DOHH2 (cell line): ENCODE results near the gene STT3B.

Experiments used
- H3F3A ChIP-seq: fragments of 200-600 bp; sonication (generic), shearing (Covaris generic); 2 replicates; pipeline ENCODE4 v1.6.0; 2016; ENCODE audit warnings: antibody characterized with exemption, mild to moderate bottlenecking; ENCODE audit not compliant: control insufficient read depth, insufficient read depth
- H3K27ac ChIP-seq: fragments of 200-600 bp; sonication (generic); 2 replicates; pipeline ENCODE4 v1.5.1; 2014; ENCODE audit warnings: low read depth, mild to moderate bottlenecking, low read length, moderate library complexity
- H3K27me3 ChIP-seq: fragments of 200-600 bp; sonication (generic); 2 replicates; pipeline ENCODE4 v1.6.1; 2014; ENCODE audit warnings: mild to moderate bottlenecking, low read length, mixed read lengths; ENCODE audit not compliant: control insufficient read depth
- H3K36me3 ChIP-seq: fragments of 200-600 bp; sonication (generic); 2 replicates; pipeline ENCODE4 v1.6.1; 2014; ENCODE audit warnings: mild to moderate bottlenecking, low read length, moderate library complexity, mixed read lengths; ENCODE audit not compliant: control insufficient read depth
- H3K4me1 ChIP-seq: fragments of 200-600 bp; sonication (generic); 2 replicates; pipeline ENCODE4 v1.6.1; 2014; ENCODE audit warnings: mild to moderate bottlenecking, low read length, mixed read lengths; ENCODE audit not compliant: control insufficient read depth
- H3K4me2 ChIP-seq: fragments of 200-600 bp; sonication (generic); 2 replicates; pipeline ENCODE4 v1.6.0; 2014; ENCODE audit warnings: mild to moderate bottlenecking, low read length, moderate library complexity
- H3K4me3 ChIP-seq: fragments of 200-600 bp; sonication (generic); 2 replicates; pipeline ENCODE4 v1.5.1; 2014; ENCODE audit warnings: mild to moderate bottlenecking, low read length, mixed read lengths
- H3K79me2 ChIP-seq: fragments of 200-600 bp; sonication (generic); 2 replicates; pipeline ENCODE4 v1.6.1; 2014; ENCODE audit warnings: mild to moderate bottlenecking, low read length, mixed read lengths; ENCODE audit not compliant: control insufficient read depth
- H3K9me2 ChIP-seq: fragments of 200-600 bp; sonication (generic); replicated peaks from 2 replicates; pipeline ENCODE4 v1.6.1; 2014; ENCODE audit warnings: mild to moderate bottlenecking, low read length, mixed read lengths; ENCODE audit not compliant: control insufficient read depth
- H3K9me3 ChIP-seq: fragments of 200-600 bp; sonication (generic); 2 replicates; pipeline ENCODE4 v1.6.1; 2014; ENCODE audit warnings: antibody characterized with exemption, low read length, mixed read lengths; ENCODE audit not compliant: control insufficient read depth, insufficient read depth
- H4K20me1 ChIP-seq: fragments of 200-600 bp; sonication (generic); 2 replicates; pipeline ENCODE4 v1.6.0; 2014; ENCODE audit warnings: low read depth, mild to moderate bottlenecking, antibody characterized with exemption, low read length, moderate library complexity; ENCODE audit not compliant: control insufficient read depth, insufficient read depth
- EZH2phosphoT487 ChIP-seq: fragments of 200-600 bp; sonication (generic); IDR thresholded peaks from 2 replicates; pipeline ENCODE4 v1.6.1; 2017; ENCODE audit warnings: borderline replicate concordance, mild to moderate bottlenecking, antibody characterized with exemption, low read length, moderate library complexity, mixed read lengths
- TF ChIP-seq, protein P1 (sequence below): fragments of 200-600 bp; sonication (generic); IDR thresholded peaks from one replicate; pipeline ENCODE4 v1.5.1; 2014; ENCODE audit warnings: antibody characterized with exemption, mild to moderate bottlenecking, low read depth, low read length; ENCODE audit not compliant: poor library complexity, severe bottlenecking

Gene STT3B

DNA sequence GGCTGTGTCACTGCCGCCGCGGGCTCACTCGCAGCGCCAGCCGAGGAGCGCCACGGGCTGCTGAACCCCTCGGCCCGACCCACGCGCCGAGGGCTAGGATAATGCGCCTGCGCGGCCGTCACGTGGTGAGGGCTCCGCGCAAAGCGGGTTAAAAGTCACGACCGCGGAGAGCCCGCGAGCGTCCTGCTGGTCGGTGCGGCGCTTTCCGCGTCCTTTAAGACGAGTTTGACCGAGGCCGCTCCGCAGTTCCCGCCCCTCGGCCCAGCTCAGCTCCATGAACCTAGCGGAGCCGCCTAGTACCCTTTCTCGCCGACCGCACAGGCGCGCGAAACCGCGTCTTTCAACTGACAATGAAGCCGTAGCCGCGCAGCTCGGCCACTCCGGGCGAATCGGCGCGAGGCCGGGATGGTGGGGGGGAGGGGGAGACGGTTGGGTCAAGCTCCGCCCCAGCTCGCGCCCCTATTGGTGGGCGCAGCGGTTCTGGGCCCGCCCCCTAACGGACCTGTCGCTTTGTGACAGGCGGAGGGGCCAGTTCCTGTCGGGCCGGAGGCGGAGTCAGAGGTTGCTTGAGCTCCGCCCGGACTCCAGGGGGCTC lies 636 bp upstream of the STT3B start:
- peaks cover 32% of the 10 kb centered on the region for H3K36me3 ChIP-seq
- H3K9me2 ChIP-seq, result no peaks in the 10 kb centered on the region
- H3K27me3 ChIP-seq, result no peaks in the 10 kb centered on the region
- H3F3A ChIP-seq, result no peaks in the 10 kb centered on the region
- peak overlapping the region; percentile 91 for H3K27ac ChIP-seq
- H3K79me2 ChIP-seq, result peaks cover 64% of the 10 kb centered on the region
- peaks cover 21% of the 10 kb centered on the region for H4K20me1 ChIP-seq
- peaks cover 41% of the 10 kb centered on the region for H3K4me1 ChIP-seq
- peak overlapping the region; percentile 90 for H3K4me2 ChIP-seq
- no peaks in the 10 kb centered on the region for H3K9me3 ChIP-seq
- H3K4me3 ChIP-seq, result peak overlapping the region; percentile 88
- TF ChIP-seq EZH2phosphoT487, result no peak
- TF ChIP-seq, protein P1, sequence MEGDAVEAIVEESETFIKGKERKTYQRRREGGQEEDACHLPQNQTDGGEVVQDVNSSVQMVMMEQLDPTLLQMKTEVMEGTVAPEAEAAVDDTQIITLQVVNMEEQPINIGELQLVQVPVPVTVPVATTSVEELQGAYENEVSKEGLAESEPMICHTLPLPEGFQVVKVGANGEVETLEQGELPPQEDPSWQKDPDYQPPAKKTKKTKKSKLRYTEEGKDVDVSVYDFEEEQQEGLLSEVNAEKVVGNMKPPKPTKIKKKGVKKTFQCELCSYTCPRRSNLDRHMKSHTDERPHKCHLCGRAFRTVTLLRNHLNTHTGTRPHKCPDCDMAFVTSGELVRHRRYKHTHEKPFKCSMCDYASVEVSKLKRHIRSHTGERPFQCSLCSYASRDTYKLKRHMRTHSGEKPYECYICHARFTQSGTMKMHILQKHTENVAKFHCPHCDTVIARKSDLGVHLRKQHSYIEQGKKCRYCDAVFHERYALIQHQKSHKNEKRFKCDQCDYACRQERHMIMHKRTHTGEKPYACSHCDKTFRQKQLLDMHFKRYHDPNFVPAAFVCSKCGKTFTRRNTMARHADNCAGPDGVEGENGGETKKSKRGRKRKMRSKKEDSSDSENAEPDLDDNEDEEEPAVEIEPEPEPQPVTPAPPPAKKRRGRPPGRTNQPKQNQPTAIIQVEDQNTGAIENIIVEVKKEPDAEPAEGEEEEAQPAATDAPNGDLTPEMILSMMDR, result no peak

DNA sequence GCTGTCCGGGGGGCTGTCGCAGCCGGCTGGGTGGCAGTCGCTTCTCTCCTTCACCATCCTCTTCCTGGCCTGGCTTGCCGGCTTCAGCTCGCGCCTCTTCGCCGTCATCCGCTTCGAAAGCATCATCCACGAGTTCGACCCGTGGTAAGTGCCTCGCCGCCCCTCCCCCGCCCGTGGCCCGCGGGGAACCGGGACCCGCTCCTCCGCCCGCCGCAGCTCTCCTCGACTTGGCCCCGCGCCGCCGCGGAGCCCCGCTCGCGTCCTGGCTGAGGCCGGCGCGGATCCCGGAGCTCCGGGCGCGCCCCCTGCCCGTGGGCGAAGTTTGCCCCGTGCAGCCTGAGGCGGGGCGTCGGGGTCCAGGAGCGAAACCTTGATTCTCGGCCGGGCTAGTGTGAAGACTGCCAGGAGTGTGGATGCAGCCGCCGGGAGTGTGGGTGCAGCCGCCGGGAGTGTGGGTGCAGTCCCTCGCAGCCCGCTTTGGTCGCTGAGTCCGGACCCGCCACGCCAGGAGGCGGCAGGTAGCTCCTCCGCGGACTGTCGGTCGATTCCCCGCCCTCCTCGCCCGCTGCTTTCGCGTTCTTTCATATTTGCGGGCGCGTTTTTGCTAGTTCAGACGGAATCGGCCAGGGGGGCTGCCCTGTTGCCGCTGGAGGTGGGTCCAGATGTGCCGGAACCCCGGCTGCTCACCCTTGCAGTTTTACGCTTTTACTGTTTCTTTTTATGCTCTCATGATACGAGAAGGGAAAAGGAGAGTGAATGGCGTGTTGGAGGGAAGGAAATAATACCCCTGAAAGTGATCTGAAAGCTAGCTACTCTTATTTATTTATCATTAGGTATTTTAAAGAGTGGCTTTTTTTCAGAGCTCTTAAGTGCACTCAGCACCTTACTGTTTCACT lies 692 bp downstream of the STT3B start:
- Histone ChIP-seq H3K4me1 (peaks cover 45% of the 10 kb centered on the region), H3K36me3 (peaks cover 37% of the 10 kb centered on the region)
- no peak for TF ChIP-seq EZH2phosphoT487
- TF ChIP-seq, protein P1, result peak; percentile 44

DNA sequence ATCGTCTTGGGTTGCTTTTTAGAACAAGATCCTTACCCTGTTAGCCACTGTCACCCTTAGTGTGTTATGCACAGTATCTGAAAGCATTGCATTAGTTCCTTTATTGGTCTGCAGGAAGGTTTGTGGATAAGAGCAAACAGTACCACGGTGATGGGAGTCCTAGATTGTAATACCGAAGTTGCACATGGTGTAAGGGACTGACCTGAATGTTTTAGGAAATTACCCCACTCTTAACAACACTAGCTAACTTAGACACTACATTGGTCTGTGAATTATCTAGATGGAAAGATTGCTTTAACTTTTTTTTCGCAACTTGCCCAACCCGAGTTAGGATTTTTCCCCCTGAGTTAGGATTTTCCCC lies 1.3 kb downstream of the STT3B start:
- Histone ChIP-seq H3K4me2 (peak overlapping the region; percentile 84), H3K36me3 (peaks cover 37% of the 10 kb centered on the region), H3K4me3 (peak overlapping the region; percentile 88), H3K79me2 (peaks cover 84% of the 10 kb centered on the region), H3F3A (no peaks in the 10 kb centered on the region), H3K9me3 (no peaks in the 10 kb centered on the region), H3K27ac (peak overlapping the region; percentile 91), H4K20me1 (peaks cover 21% of the 10 kb centered on the region), H3K4me1 (peaks cover 48% of the 10 kb centered on the region), H3K27me3 (no peaks in the 10 kb centered on the region), H3K9me2 (no peaks in the 10 kb centered on the region)
- TF ChIP-seq, protein P1, result no peak
- no peak for TF ChIP-seq EZH2phosphoT487

More for the DNA sequence above, 692 bp downstream of the STT3B start:
- H3K9me2 ChIP-seq, result no peaks in the 10 kb centered on the region
- peak overlapping the region; percentile 88 for H3K4me3 ChIP-seq
- no peaks in the 10 kb centered on the region for H3K27me3 ChIP-seq
- peak overlapping the region; percentile 91 for H3K27ac ChIP-seq
- no peaks in the 10 kb centered on the region for H3K9me3 ChIP-seq
- peak overlapping the region; percentile 84 for H3K4me2 ChIP-seq
- peaks cover 21% of the 10 kb centered on the region for H4K20me1 ChIP-seq
- H3F3A ChIP-seq, result no peaks in the 10 kb centered on the region
- H3K79me2 ChIP-seq, result peaks cover 78% of the 10 kb centered on the region
